GM10248 (cell line): Measurements from ENCODE around the gene NAA38.
"Not testable (repeated sequence)": the region's sequence is repeated elsewhere in the genome, so short reads cannot be mapped to it uniquely, and the experiment has no call there.

Experiments
- CTCF ChIA-PET: fragments of 300-600 bp; sonication (Branson Sonifier 250); formaldehyde crosslinking; extraction: SDS; loops from one replicate; lab custom pipeline; 2021; ENCODE audit warnings: antibody characterized with exemption; lab: Yijun Ruan, JAX
- POLR2A ChIA-PET: fragments of 350-650 bp; sonication (Branson Sonifier 250); formaldehyde crosslinking; extraction: SDS; loops from one replicate; lab custom pipeline; 2020; ENCODE audit warnings: antibody characterized with exemption; lab: Yijun Ruan, JAX
- DNase-seq: peaks from one replicate; pipeline ENCODE4 v3.0.0; 2012; ENCODE audit errors: extremely low spot score
- TF ChIP-seq, protein P1 (sequence below): IDR thresholded peaks from 2 replicates; pipeline ENCODE4 v1.5.1; 2012; ENCODE audit warnings: mild to moderate bottlenecking, low read depth; ENCODE audit errors: extremely low read depth, missing control alignments, control extremely low read depth

Gene NAA38

GRCh38 chr17:7867881-7868329 lies 10.5 kb upstream of the NAA38 start:
- DNase-seq = no peak
- ChIA-PET POLR2A (no interaction called here), CTCF (interaction anchor here (0.7 to 5.3 kb wide), 6 partner anchors 8 to 189 kb away, joined by 4 to 38 read pairs (median 4); no protein-coding TSS in a partner anchor)
- TF ChIP-seq, protein P1, sequence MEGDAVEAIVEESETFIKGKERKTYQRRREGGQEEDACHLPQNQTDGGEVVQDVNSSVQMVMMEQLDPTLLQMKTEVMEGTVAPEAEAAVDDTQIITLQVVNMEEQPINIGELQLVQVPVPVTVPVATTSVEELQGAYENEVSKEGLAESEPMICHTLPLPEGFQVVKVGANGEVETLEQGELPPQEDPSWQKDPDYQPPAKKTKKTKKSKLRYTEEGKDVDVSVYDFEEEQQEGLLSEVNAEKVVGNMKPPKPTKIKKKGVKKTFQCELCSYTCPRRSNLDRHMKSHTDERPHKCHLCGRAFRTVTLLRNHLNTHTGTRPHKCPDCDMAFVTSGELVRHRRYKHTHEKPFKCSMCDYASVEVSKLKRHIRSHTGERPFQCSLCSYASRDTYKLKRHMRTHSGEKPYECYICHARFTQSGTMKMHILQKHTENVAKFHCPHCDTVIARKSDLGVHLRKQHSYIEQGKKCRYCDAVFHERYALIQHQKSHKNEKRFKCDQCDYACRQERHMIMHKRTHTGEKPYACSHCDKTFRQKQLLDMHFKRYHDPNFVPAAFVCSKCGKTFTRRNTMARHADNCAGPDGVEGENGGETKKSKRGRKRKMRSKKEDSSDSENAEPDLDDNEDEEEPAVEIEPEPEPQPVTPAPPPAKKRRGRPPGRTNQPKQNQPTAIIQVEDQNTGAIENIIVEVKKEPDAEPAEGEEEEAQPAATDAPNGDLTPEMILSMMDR = no peak

DNA sequence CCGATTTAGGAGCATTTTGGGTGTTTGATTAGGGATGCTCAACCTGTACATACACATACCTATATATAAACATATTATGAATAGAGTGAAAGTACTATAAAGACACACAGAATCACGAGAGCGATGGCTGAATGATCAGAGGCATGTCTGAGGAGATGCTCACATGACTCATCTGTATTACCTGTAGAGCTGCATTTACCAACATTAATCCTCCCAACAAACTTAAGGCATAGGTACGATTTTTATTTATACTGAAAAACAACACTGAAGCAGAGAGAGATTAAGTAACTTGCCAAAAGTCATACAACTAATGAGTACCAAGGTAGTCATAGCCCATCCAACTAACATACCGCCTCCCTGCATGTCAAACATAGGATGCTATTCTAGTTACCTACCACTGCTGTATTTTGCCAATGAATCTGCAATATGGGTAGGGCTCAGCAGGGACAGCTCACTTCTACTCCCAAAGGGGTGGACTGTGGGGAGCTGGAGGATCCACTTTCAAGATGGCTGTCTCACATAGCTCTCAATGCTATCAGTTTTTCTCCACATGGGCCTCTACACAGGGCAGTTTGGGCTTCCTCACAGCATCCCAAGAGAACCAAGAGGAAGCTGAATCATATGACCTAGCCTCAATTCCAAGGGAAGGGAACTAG lies 7.8 kb upstream of the NAA38 start:
- ChIA-PET CTCF (interaction anchor here (1.0 to 8.9 kb wide), 10 partner anchors 13 to 195 kb away, joined by 3 to 121 read pairs (median 4); no protein-coding TSS in a partner anchor), POLR2A (interaction anchor here (0.7 kb wide), 1 partner anchor 183 kb away, joined by 3 read pairs; no protein-coding TSS in a partner anchor)
- DNase-seq = no peak
- TF ChIP-seq, protein P1 = no peak

DNA sequence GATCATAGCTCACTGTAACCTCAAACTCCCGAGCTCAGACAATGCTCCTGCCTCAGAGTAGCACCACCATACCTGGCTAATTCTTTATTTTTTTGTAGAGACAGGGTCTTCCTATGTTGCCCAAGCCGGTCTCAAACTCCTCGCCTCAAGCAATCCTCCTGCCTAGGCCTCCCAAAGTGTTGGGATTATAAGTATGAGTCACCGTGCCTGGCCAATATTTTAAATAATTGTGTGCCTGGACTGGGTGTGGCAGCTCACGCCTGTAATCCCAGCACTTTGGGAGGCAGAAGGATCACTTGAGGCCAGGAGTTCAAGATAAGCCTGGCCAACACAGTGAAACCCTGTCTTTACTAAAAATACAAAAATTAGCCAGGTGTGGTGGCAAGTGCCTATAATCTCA lies 7.0 kb upstream of the NAA38 start:
- not testable (repeated sequence) for DNase-seq
- CTCF ChIA-PET = interaction anchor here (1.2 to 8.9 kb wide), 14 partner anchors 7 to 196 kb away, joined by 3 to 121 read pairs (median 5); no protein-coding TSS in a partner anchor
- POLR2A ChIA-PET = interaction anchor here (0.7 kb wide), 1 partner anchor 123 kb away, joined by 4 read pairs; no protein-coding TSS in a partner anchor

GRCh38 chr17:7862692-7863437 lies 5.5 kb upstream of the NAA38 start:
- POLR2A ChIA-PET = no interaction called here
- DNase-seq = peak; percentile 34
- TF ChIP-seq, protein P1 = peak; percentile 71
- CTCF ChIA-PET = interaction anchor here (0.6 to 8.9 kb wide), 26 partner anchors 8 to 199 kb away, joined by 3 to 121 read pairs (median 5); partner anchors contain the start of genes CNTROB, KDM6B and TRAPPC1

DNA sequence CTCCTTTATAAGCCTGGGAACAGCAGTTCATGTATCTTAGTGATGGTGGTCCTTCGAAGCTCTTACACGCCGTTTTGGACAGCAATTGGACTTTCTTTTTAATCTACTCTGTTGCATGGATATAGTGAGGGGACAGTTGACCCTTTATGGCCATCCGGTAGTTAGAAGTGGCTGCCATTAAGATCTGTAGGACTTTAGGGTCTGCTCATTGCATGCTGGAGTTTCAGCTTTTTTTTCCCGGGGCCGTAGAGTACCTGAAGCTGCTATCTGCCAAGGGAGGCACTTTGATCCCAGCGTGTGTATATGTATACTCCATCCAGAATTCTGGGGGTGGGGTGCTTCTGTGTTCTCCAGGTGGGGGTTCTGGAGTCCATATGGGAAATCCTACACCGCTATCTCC lies 1.7 kb upstream of the NAA38 start:
- ChIA-PET POLR2A (no interaction called here), CTCF (interaction anchor here (1.0 to 8.9 kb wide), 6 partner anchors 11 to 202 kb away, joined by 3 to 121 read pairs (median 5); no protein-coding TSS in a partner anchor)
- TF ChIP-seq, protein P1 = no peak
- no peak for DNase-seq

- ChIA-PET CTCF (interaction anchor here (1.0 to 8.9 kb wide), 5 partner anchors 12 to 132 kb away, joined by 3 to 121 read pairs (median 5); no protein-coding TSS in a partner anchor), POLR2A (no interaction called here)
- TF ChIP-seq, protein P1 = peak; percentile 37
- peak; percentile 39 for DNase-seq
These were observed 1.1 kb upstream of the NAA38 start for GRCh38 chr17:7858522-7858810.
